HepG2 (cell line): ENCODE data around the gene PPP2R5E. TPM values are rescaled to one million over a fixed set of nuclear protein-coding genes. Genes with fewer than 3 reads are reported as not detected.

ENCODE experiments used
- ATAC-seq: fragments of 200-7000 bp; cut with Tn5 transposase; 3 replicates; pipeline ENCODE4 v1.9.1; 2020; ENCODE audit warnings: mild to moderate bottlenecking, moderate library complexity
- BruUV-seq: library from RNA; stranded (reverse); fragments of 400-500 nt; replicated peaks from 2 replicates; lab custom pipeline; 2021; lab: Mats Ljungman, UMichigan
- CTCF ChIA-PET: fragments of 300-600 bp; formaldehyde crosslinking; extraction: SDS; loops from one replicate; lab custom pipeline; 2021; ENCODE audit warnings: low total read pairs, inconsistent platforms, low intra/inter-chr PET ratio; lab: Yijun Ruan, JAX
- POLR2A ChIA-PET: fragments of 350-600 bp; sonication (Branson Sonifier 250); formaldehyde crosslinking; loops from one replicate; lab custom pipeline; 2020; ENCODE audit warnings: antibody characterized with exemption, inconsistent platforms; lab: Yijun Ruan, JAX
- DNase-seq: peaks from one replicate; pipeline ENCODE4 v3.0.0-alpha.2; 2015; ENCODE audit warnings: low spot score
- FAIRE-seq: peaks from 3 replicates; lab custom pipeline; 2011; peaks lifted over from hg19 to GRCh38; lab: Jason Lieb, UNC
- H2AFZ ChIP-seq: one replicate; pipeline ENCODE4 v1.6.1; 2011; ENCODE audit warnings: low read length, inconsistent platforms
- H3K27ac ChIP-seq: fragments of 300-600 bp; 3 replicates; pipeline ENCODE4 v1.8.0; 2011; ENCODE audit warnings: mixed run types, mild to moderate bottlenecking, mixed read lengths, low read length, inconsistent platforms; ENCODE audit not compliant: insufficient read depth; ENCODE audit errors: extremely low read length
- H3K27me3 ChIP-seq, 2 experiments: fragments of 200-600 bp in 1 of 2; 2 replicates in 1 of 2; 3 replicates in 1 of 2; pipeline versions ENCODE4 v1.6.0 to v1.8.0; 2011; ENCODE audit warnings: low read length in 2 of 2, mild to moderate bottlenecking in 2 of 2, moderate library complexity in 2 of 2, inconsistent platforms in 1 of 2; ENCODE audit not compliant: insufficient read depth in 2 of 2, control insufficient read depth in 1 of 2
- H3K36me3 ChIP-seq, 2 experiments: fragments of 200-600 bp in 1 of 2; replicated peaks in 1 of 2; 2 replicates in 1 of 2; 3 replicates in 1 of 2; pipeline versions ENCODE4 v1.5.1 to v1.8.0; 2011; ENCODE audit warnings: low read length in 2 of 2, inconsistent platforms in 1 of 2; ENCODE audit not compliant: insufficient read depth in 2 of 2, control insufficient read depth in 1 of 2
- H3K4me1 ChIP-seq: 2 replicates; pipeline ENCODE4 v1.5.1; 2012; ENCODE audit warnings: low read length, inconsistent platforms; ENCODE audit not compliant: insufficient read depth
- H3K4me2 ChIP-seq: 2 replicates; pipeline ENCODE4 v1.6.0; 2011; ENCODE audit warnings: low read depth, low read length, inconsistent platforms
- H3K4me3 ChIP-seq, 3 experiments: fragments of 200-600 bp in 1 of 3; sonication (generic), shearing (Covaris generic) in 1 of 3; replicated peaks in 1 of 3; 2 replicates each; pipeline ENCODE4 v1.5.1; 2011 to 2016; ENCODE audit warnings: low read length in 3 of 3, inconsistent platforms in 2 of 3, low read depth in 2 of 3, mild to moderate bottlenecking in 2 of 3, control low read depth in 1 of 3, mixed read lengths in 1 of 3; ENCODE audit not compliant: insufficient read depth in 1 of 3
- H3K79me2 ChIP-seq: one replicate; pipeline ENCODE4 v1.6.1; 2011; ENCODE audit warnings: low read length, inconsistent platforms; ENCODE audit not compliant: insufficient read depth
- H3K9ac ChIP-seq: 2 replicates; pipeline ENCODE4 v1.6.0; 2011; ENCODE audit warnings: mild to moderate bottlenecking, low read depth, low read length, inconsistent platforms; ENCODE audit not compliant: insufficient read depth
- H3K9me3 ChIP-seq: 2 replicates; pipeline ENCODE4 v1.5.1; 2012; ENCODE audit warnings: mild to moderate bottlenecking, low read length
- H4K20me1 ChIP-seq: 2 replicates; pipeline ENCODE4 v1.6.0; 2011; ENCODE audit warnings: inconsistent platforms, mild to moderate bottlenecking, low read length, moderate library complexity; ENCODE audit not compliant: insufficient read depth
- ATAD3A ChIP-seq: sonication (generic); formaldehyde crosslinking; IDR thresholded peaks from 2 replicates; pipeline ENCODE4 v1.4.0; 2020; ENCODE audit warnings: missing genetic modification reagents
- HNF4A ChIP-seq: sonication (generic); formaldehyde crosslinking; IDR thresholded peaks from 2 replicates; pipeline ENCODE4 v1.4.0; 2020; ENCODE audit warnings: missing genetic modification reagents
- ISL2 ChIP-seq: sonication (generic); formaldehyde crosslinking; IDR thresholded peaks from 2 replicates; pipeline ENCODE4 v1.5.0; 2020; ENCODE audit warnings: missing genetic modification reagents
- MAX ChIP-seq: IDR thresholded peaks from 2 replicates; pipeline ENCODE4 v1.6.1; 2012; ENCODE audit warnings: inconsistent platforms
- NAIF1 ChIP-seq: sonication (generic); formaldehyde crosslinking; IDR thresholded peaks from 2 replicates; pipeline ENCODE4 v1.5.0; 2020; ENCODE audit warnings: mild to moderate bottlenecking, missing genetic modification reagents, borderline replicate concordance
- NFE2 ChIP-seq: sonication (generic); formaldehyde crosslinking; IDR thresholded peaks from 2 replicates; pipeline ENCODE4 v1.4.0; 2020; ENCODE audit warnings: missing genetic modification reagents
- POLR2A ChIP-seq, 2 experiments: IDR thresholded peaks; 2 replicates each; pipeline ENCODE4 v1.6.1; 2011; ENCODE audit warnings: low read depth in 2 of 2, low read length in 2 of 2, mild to moderate bottlenecking in 1 of 2, moderate library complexity in 1 of 2; ENCODE audit not compliant: insufficient read depth in 1 of 2
- REXO4 ChIP-seq: sonication (generic); formaldehyde crosslinking; IDR thresholded peaks from 2 replicates; pipeline ENCODE4 v1.8.0; 2022; ENCODE audit warnings: missing genetic modification reagents, mild to moderate bottlenecking, borderline replicate concordance
- RFX5 ChIP-seq: IDR thresholded peaks from 2 replicates; pipeline ENCODE4 v1.6.1; 2011; ENCODE audit warnings: low read depth, low read length, improper control_type of control experiment
- SPEN ChIP-seq: sonication (generic); formaldehyde crosslinking; IDR thresholded peaks from 2 replicates; pipeline ENCODE4 v1.5.1; 2020; ENCODE audit warnings: low read depth, mild to moderate bottlenecking, missing genetic modification reagents
- TBX2 ChIP-seq: sonication (generic); formaldehyde crosslinking; IDR thresholded peaks from 2 replicates; pipeline ENCODE4 v1.5.0; 2020; ENCODE audit warnings: missing genetic modification reagents, mild to moderate bottlenecking, borderline replicate concordance
- TP53 ChIP-seq: sonication (generic); formaldehyde crosslinking; conservative IDR thresholded peaks from 2 replicates; pipeline ENCODE4 v1.4.0; 2020; ENCODE audit warnings: missing genetic modification reagents
- ZBTB7A ChIP-seq: sonication (generic); formaldehyde crosslinking; IDR thresholded peaks from 2 replicates; pipeline ENCODE4 v1.8.0; 2022; ENCODE audit warnings: mild to moderate bottlenecking, missing genetic modification reagents
- ZNF101 ChIP-seq: sonication (generic); formaldehyde crosslinking; IDR thresholded peaks from 2 replicates; pipeline ENCODE4 v1.4.0; 2020; ENCODE audit warnings: mild to moderate bottlenecking, low read depth, missing genetic modification reagents, borderline replicate concordance
- ZNF138 ChIP-seq: sonication (generic); formaldehyde crosslinking; IDR thresholded peaks from 2 replicates; pipeline ENCODE4 v1.5.0; 2020; ENCODE audit warnings: mild to moderate bottlenecking, low read depth, missing genetic modification reagents
- ZNF143 ChIP-seq: sonication (generic); formaldehyde crosslinking; IDR thresholded peaks from 2 replicates; pipeline ENCODE4 v1.4.0; 2020; ENCODE audit warnings: missing genetic modification reagents
- ZNF205 ChIP-seq: IDR thresholded peaks from 2 replicates; pipeline ENCODE4 v1.6.1; 2018; ENCODE audit warnings: missing biosample characterization, missing genetic modification reagents
- ZNF234 ChIP-seq: sonication (generic); formaldehyde crosslinking; conservative IDR thresholded peaks from 2 replicates; pipeline ENCODE4 v1.5.1; 2020; ENCODE audit warnings: mild to moderate bottlenecking, missing genetic modification reagents
- ZNF414 ChIP-seq: sonication (generic); formaldehyde crosslinking; IDR thresholded peaks from 2 replicates; pipeline ENCODE4 v1.5.0; 2020; ENCODE audit warnings: missing genetic modification reagents
- ZNF484 ChIP-seq: sonication (generic); formaldehyde crosslinking; IDR thresholded peaks from 2 replicates; pipeline ENCODE4 v1.5.1; 2020; ENCODE audit warnings: mild to moderate bottlenecking, low read depth, missing genetic modification reagents, borderline replicate concordance
- ZNF879 ChIP-seq: sonication (generic); formaldehyde crosslinking; IDR thresholded peaks from 2 replicates; pipeline ENCODE4 v1.8.1; 2023; ENCODE audit warnings: missing genetic modification reagents
- WGBS: methylation state at CpG from one replicate; pipeline ENCODE4 v1.1.6; 2017; ENCODE audit warnings: low lambda C conversion rate; 5-methylcytosine and 5-hydroxymethylcytosine counted together
- in situ Hi-C: cut with HindIII; loops from 2 replicates; pipeline ENCODE4 v1.10.0; 2017; ENCODE audit warnings: low pct_unique_long_range_greater_than_20kb; ENCODE audit not compliant: extremely low pct_ligation_motif_present
- intact Hi-C: fragments of 100-400 bp; cut with micrococcal nuclease; formaldehyde crosslinking; loops from one replicate; pipeline ENCODE4 v1.10.0; 2022; ENCODE audit not compliant: unreplicated experiment
- polyA plus RNA-seq, 8 experiments: library from polyadenylated mRNA; depleted of rRNA in 3 of 8; stranded (reverse) in 7 of 8; unstranded in 1 of 8; fragments of >200 nt; fragmentation: Illumina TruSeq in 4 of 8; extraction: Trizol in 4 of 8; gene quantifications; 2 replicates each; pipeline versions ENCODE4 v1.2.1 to v1.2.3, GENCODE V29; 2011 to 2016; ENCODE audit warnings: low read depth in 4 of 8, missing spikeins in 1 of 8, mixed read lengths in 1 of 8; ENCODE audit not compliant: insufficient read depth in 1 of 8
- total RNA-seq, 5 experiments: library from RNA; depleted of rRNA; stranded (reverse); fragments of >200 nt; fragmentation: Illumina TruSeq; extraction: Trizol; gene quantifications; 2 replicates each; pipeline ENCODE4 v1.2.3, GENCODE V29; 2016; ENCODE audit warnings: low read depth in 1 of 5

Gene PPP2R5E
- total and polyA plus RNA-seq, 2 of the 13 experiments (the other 11 are each of a cell fraction or from before 2014, with no cell fraction given): 8.9 to 11.0 TPM

GRCh38 chr14:63478437-63478852, 64.7 kb downstream of the PPP2R5E start:
- Histone ChIP-seq H3K9ac (no peak overlapping the region), H4K20me1 (no peaks in the 10 kb centered on the region), H3K27ac (no peak overlapping the region), H3K79me2 (peaks cover 42% of the 10 kb centered on the region), H3K9me3 (no peaks in the 10 kb centered on the region), H3K4me1 (peaks cover 61% of the 10 kb centered on the region), H3K27me3 (no peaks in the 10 kb centered on the region), H3K36me3 (no peaks in the 10 kb centered on the region), H3K4me2 (no peak overlapping the region), H3K4me3 (no peak overlapping the region), H2AFZ (no peak overlapping the region)
- ATAC-seq: no peak
- BruUV-seq: no TSS peak
- TF ChIP-seq TP53 (CRISPR knock-in tag) (no peak), HNF4A (no peak), ZNF414 (CRISPR knock-in tag) (no peak), ZNF138 (CRISPR knock-in tag) (no peak), ZNF484 (CRISPR knock-in tag) (no peak), NAIF1 (CRISPR knock-in tag) (no peak), ZBTB7A (CRISPR knock-in tag) (no peak), ZNF143 (CRISPR knock-in tag) (no peak)
- DNase-seq: no peak
- 100% methylated on average over 3 of the region's 3 CpGs for WGBS
- ChIA-PET CTCF (no interaction called here), POLR2A (no interaction called here)
- in situ Hi-C loops (no loop called here), intact Hi-C loops (no loop called here)
- FAIRE-seq: no peak

GRCh38 chr14:63478010-63478409, 65.2 kb downstream of the PPP2R5E start:
- BruUV-seq: no TSS peak
- no peak overlapping the region for H2AFZ ChIP-seq
- H3K9me3 ChIP-seq: no peaks in the 10 kb centered on the region
- 92% methylated on average over 2 of the region's 2 CpGs for WGBS
- intact Hi-C loops (no loop called here), in situ Hi-C loops (no loop called here)
- H3K27me3 ChIP-seq: no peaks in the 10 kb centered on the region
- ChIA-PET CTCF (no interaction called here), POLR2A (no interaction called here)
- FAIRE-seq (no peak), DNase-seq (no peak), ATAC-seq (no peak)
- H3K4me3 ChIP-seq: no peak overlapping the region
- H3K4me1 ChIP-seq: peaks cover 61% of the 10 kb centered on the region
- H3K27ac ChIP-seq: no peak overlapping the region
- no peak overlapping the region for H3K9ac ChIP-seq
- H4K20me1 ChIP-seq: no peaks in the 10 kb centered on the region
- H3K79me2 ChIP-seq: peaks cover 42% of the 10 kb centered on the region
- no peak overlapping the region for H3K4me2 ChIP-seq
- H3K36me3 ChIP-seq: no peaks in the 10 kb centered on the region
- TF ChIP-seq ISL2 (CRISPR knock-in tag) (no peak), NFE2 (no peak), ZNF879 (no peak), POLR2A (IDR thresholded peaks at IDR 0.05; ENCODE audit: insufficient read depth in 1 of 2, low read depth in 2 of 2, low read length in 2 of 2) (no peak), ZNF205 (CRISPR knock-in tag) (no peak), RFX5 (no peak), ATAD3A (no peak), MAX (no peak), ZNF101 (CRISPR knock-in tag) (no peak), TBX2 (CRISPR knock-in tag) (no peak), SPEN (no peak), REXO4 (no peak), ZNF234 (CRISPR knock-in tag) (no peak)
